Stimulated activated CD8-positive, alpha-beta memory T cell treated with anti-CD3 and anti-CD28 coated beads, Interleukin-12 subunit alpha, Interleukin-12 subunit beta, amount 100 ng/mL, for 4 hours (primary cell): ENCODE results near the gene SUPT3H.

Source experiments
- DNase-seq: peaks from one replicate; pipeline ENCODE4 v3.0.0-alpha.2; 2020; ENCODE audit warnings: low read depth

The SUPT3H gene

GRCh38 chr6:45388328-45388727, 10.6 kb upstream of the SUPT3H start:
- no peak for DNase-seq

- no peak for DNase-seq
These were observed 9.5 kb upstream of the SUPT3H start for GRCh38 chr6:45387236-45387635.

GRCh38 chr6:45386501-45386900, 8.8 kb upstream of the SUPT3H start:
- no peak for DNase-seq

GRCh38 chr6:45382391-45382790, 4.7 kb upstream of the SUPT3H start:
- DNase-seq = no peak

- DNase-seq = no peak
These were observed 696 bp upstream of the SUPT3H start for GRCh38 chr6:45378334-45378926.

GRCh38 chr6:45377043-45377553, 636 bp downstream of the SUPT3H start:
- DNase-seq = no peak

GRCh38 chr6:45376310-45377042, 1.3 kb downstream of the SUPT3H start:
- DNase-seq = no peak

- no peak for DNase-seq
These were observed 2.3 kb downstream of the SUPT3H start for GRCh38 chr6:45375449-45375848.

- no peak for DNase-seq
These were observed 5.7 kb downstream of the SUPT3H start for GRCh38 chr6:45371924-45372573.

- DNase-seq = no peak
These were observed 7.9 kb downstream of the SUPT3H start for GRCh38 chr6:45369870-45370269.

- no peak for DNase-seq
These were observed 9.7 kb downstream of the SUPT3H start for GRCh38 chr6:45367999-45368398.

- no peak for DNase-seq
These were observed 11.2 kb downstream of the SUPT3H start for GRCh38 chr6:45366534-45366933.

GRCh38 chr6:45365036-45365435, 12.7 kb downstream of the SUPT3H start:
- DNase-seq = no peak

- DNase-seq = no peak
These were observed 13.3 kb downstream of the SUPT3H start for GRCh38 chr6:45364466-45364865.

- no peak for DNase-seq
These were observed 24.1 kb downstream of the SUPT3H start for GRCh38 chr6:45353654-45354053.

- DNase-seq = no peak
These were observed 26.1 kb downstream of the SUPT3H start for GRCh38 chr6:45351667-45352066.

- DNase-seq = no peak
These were observed 26.7 kb downstream of the SUPT3H start for GRCh38 chr6:45351076-45351475.

GRCh38 chr6:45350186-45350710, 27.5 kb downstream of the SUPT3H start:
- DNase-seq = no peak

GRCh38 chr6:45344900-45345299, 32.8 kb downstream of the SUPT3H start:
- DNase-seq = no peak

- DNase-seq = no peak
These were observed 49.2 kb downstream of the SUPT3H start for GRCh38 chr6:45328523-45328922.

GRCh38 chr6:45327956-45328522, 49.7 kb downstream of the SUPT3H start, which contains the start of gene RUNX2:
Gene RUNX2 (plus strand): TSS chr6:45328330. CDS start chr6:45328727, 397 bp downstream.
- DNase-seq = no peak

GRCh38 chr6:45326698-45327417, 50.9 kb downstream of the SUPT3H start:
- no peak for DNase-seq
